Chondrocyte (in vitro differentiated cells): ENCODE data around the gene PTPRG. TPM values are rescaled to one million over a fixed set of nuclear protein-coding genes. Genes with fewer than 3 reads are reported as not detected.

Experiments
- DNase-seq: peaks from one replicate; pipeline ENCODE4 v3.0.0; 2021; ENCODE audit warnings: mixed read lengths, low spot score
- H3K27ac Mint-ChIP-seq: one replicate; pipeline ENCODE4 v1.8.0; 2021; ENCODE audit warnings: mild to moderate bottlenecking, moderate library complexity, mixed read lengths; ENCODE audit not compliant: unreplicated experiment
- H3K27me3 Mint-ChIP-seq: 2 replicates; pipeline ENCODE4 v1.8.0; 2021; ENCODE audit warnings: low read depth, mixed read lengths
- H3K36me3 Mint-ChIP-seq: 2 replicates; pipeline ENCODE4 v1.8.0; 2021; ENCODE audit warnings: low read depth, mixed read lengths
- H3K4me1 Mint-ChIP-seq: 2 replicates; pipeline ENCODE4 v1.8.0; 2021; ENCODE audit warnings: low read depth, mild to moderate bottlenecking, mixed read lengths
- H3K4me3 Mint-ChIP-seq: one replicate; pipeline ENCODE4 v1.8.0; 2021; ENCODE audit warnings: mild to moderate bottlenecking, moderate library complexity, mixed read lengths; ENCODE audit not compliant: unreplicated experiment
- H3K9me3 Mint-ChIP-seq: 2 replicates; pipeline ENCODE4 v1.8.0; 2021; ENCODE audit warnings: low read depth, mixed read lengths
- CTCF ChIP-seq: fragments of 200-600 bp; sonication (generic); IDR thresholded peaks from 2 replicates; pipeline ENCODE4 v1.5.0; 2021; ENCODE audit warnings: antibody characterized with exemption, mild to moderate bottlenecking, moderate library complexity
- total RNA-seq: library from RNA; stranded (reverse); gene quantifications from 3 replicates; pipeline ENCODE4 v1.2.1, GENCODE V29; 2021

The PTPRG gene
- total RNA-seq, 1 donor from 2014 or later, result 45.5 TPM

GRCh38 chr3:61718565-61718964 lies 157.2 kb downstream of the PTPRG start:
- Mint-ChIP-seq H3K27me3 (no peaks in the 10 kb centered on the region), H3K36me3 (peaks cover 2% of the 10 kb centered on the region), H3K4me1 (peaks cover 9% of the 10 kb centered on the region), H3K27ac (no peak overlapping the region), H3K9me3 (peaks cover 3% of the 10 kb centered on the region), H3K4me3 (no peak overlapping the region)
- no peak for TF ChIP-seq CTCF
- DNase-seq, result no peak

GRCh38 chr3:61719278-61719977 lies 158.1 kb downstream of the PTPRG start:
- Mint-ChIP-seq H3K36me3 (no peaks in the 10 kb centered on the region), H3K27ac (no peak overlapping the region)

GRCh38 chr3:61723038-61723437 lies 161.7 kb downstream of the PTPRG start:
- Mint-ChIP-seq H3K27me3 (no peaks in the 10 kb centered on the region), H3K9me3 (no peaks in the 10 kb centered on the region), H3K27ac (no peak overlapping the region), H3K36me3 (no peaks in the 10 kb centered on the region), H3K4me3 (no peak overlapping the region), H3K4me1 (peaks cover 18% of the 10 kb centered on the region)
- no peak for DNase-seq
- no peak for TF ChIP-seq CTCF

More at GRCh38 chr3:61719278-61719977, 158.1 kb downstream of the PTPRG start:
- Mint-ChIP-seq H3K4me3 (no peak overlapping the region), H3K27me3 (no peaks in the 10 kb centered on the region), H3K9me3 (no peaks in the 10 kb centered on the region), H3K4me1 (peaks cover 9% of the 10 kb centered on the region)
- DNase-seq, result no peak
- TF ChIP-seq CTCF, result no peak

- Mint-ChIP-seq H3K4me1 (peaks cover 18% of the 10 kb centered on the region), H3K4me3 (no peak overlapping the region), H3K27me3 (no peaks in the 10 kb centered on the region), H3K36me3 (no peaks in the 10 kb centered on the region), H3K27ac (no peak overlapping the region), H3K9me3 (no peaks in the 10 kb centered on the region)
- no peak for DNase-seq
- TF ChIP-seq CTCF, result no peak
These were observed 162.8 kb downstream of the PTPRG start for GRCh38 chr3:61724183-61724582.

GRCh38 chr3:61724801-61725200 lies 163.4 kb downstream of the PTPRG start:
- no peak for TF ChIP-seq CTCF
- no peak overlapping the region for H3K4me3 Mint-ChIP-seq
- H3K9me3 Mint-ChIP-seq, result no peaks in the 10 kb centered on the region
- no peaks in the 10 kb centered on the region for H3K27me3 Mint-ChIP-seq
- H3K36me3 Mint-ChIP-seq, result no peaks in the 10 kb centered on the region
- no peak overlapping the region for H3K27ac Mint-ChIP-seq
- H3K4me1 Mint-ChIP-seq, result peaks cover 18% of the 10 kb centered on the region
- DNase-seq, result no peak
